KMS-11 (cell line): ENCODE measurements around the gene DLG2.
A peak's percentile ranks its signal among the peaks of the same experiment; 100 is the strongest.

Experiments used
- H2AFZ ChIP-seq: fragments of 200-600 bp; sonication (generic); 2 replicates; pipeline ENCODE4 v1.6.1; 2016; ENCODE audit warnings: antibody characterized with exemption, mixed run types, low read depth
- H3K27ac ChIP-seq: fragments of 200-600 bp; sonication (generic); 2 replicates; pipeline ENCODE4 v1.6.1; 2016; ENCODE audit warnings: mild to moderate bottlenecking, mixed run types
- H3K27me3 ChIP-seq: fragments of 200-600 bp; sonication (generic); 2 replicates; pipeline ENCODE4 v1.6.1; 2017; ENCODE audit warnings: mild to moderate bottlenecking, low read depth, mixed run types, moderate library complexity; ENCODE audit not compliant: insufficient read depth
- H3K36me3 ChIP-seq: fragments of 200-600 bp; sonication (generic); 2 replicates; pipeline ENCODE4 v1.6.1; 2017; ENCODE audit warnings: mild to moderate bottlenecking, mixed run types; ENCODE audit not compliant: insufficient read depth
- H3K4me1 ChIP-seq: fragments of 200-600 bp; sonication (generic); 2 replicates; pipeline ENCODE4 v1.6.1; 2016; ENCODE audit warnings: mild to moderate bottlenecking, low read depth, mixed run types; ENCODE audit not compliant: poor library complexity, severe bottlenecking
- H3K4me2 ChIP-seq: fragments of 200-600 bp; sonication (generic); 2 replicates; pipeline ENCODE4 v1.7.0; 2016; ENCODE audit warnings: mild to moderate bottlenecking, mixed run types
- H3K4me3 ChIP-seq: fragments of 200-600 bp; sonication (generic); IDR thresholded peaks from 2 replicates; pipeline ENCODE4 v1.6.1; 2017; ENCODE audit warnings: low read depth, low read length, mixed read lengths; ENCODE audit not compliant: insufficient read depth
- H3K79me2 ChIP-seq: fragments of 200-600 bp; sonication (generic); 2 replicates; pipeline ENCODE4 v1.6.1; 2016; ENCODE audit warnings: low read depth, mixed run types; ENCODE audit not compliant: insufficient read depth
- H3K9ac ChIP-seq: fragments of 200-600 bp; sonication (generic); 2 replicates; pipeline ENCODE4 v1.6.1; 2016; ENCODE audit warnings: mild to moderate bottlenecking, mixed run types
- H4K20me1 ChIP-seq: fragments of 200-600 bp; sonication (generic); 2 replicates; pipeline ENCODE4 v1.6.1; 2016; ENCODE audit warnings: mild to moderate bottlenecking, mixed run types; ENCODE audit not compliant: insufficient read depth
- TF ChIP-seq, protein P1 (sequence below): fragments of 200-600 bp; sonication (generic); conservative IDR thresholded peaks from 2 replicates; pipeline ENCODE4 v1.6.1; 2017; ENCODE audit warnings: low read depth, mild to moderate bottlenecking, antibody characterized with exemption, low read length, moderate library complexity, mixed read lengths

The DLG2 gene

DNA sequence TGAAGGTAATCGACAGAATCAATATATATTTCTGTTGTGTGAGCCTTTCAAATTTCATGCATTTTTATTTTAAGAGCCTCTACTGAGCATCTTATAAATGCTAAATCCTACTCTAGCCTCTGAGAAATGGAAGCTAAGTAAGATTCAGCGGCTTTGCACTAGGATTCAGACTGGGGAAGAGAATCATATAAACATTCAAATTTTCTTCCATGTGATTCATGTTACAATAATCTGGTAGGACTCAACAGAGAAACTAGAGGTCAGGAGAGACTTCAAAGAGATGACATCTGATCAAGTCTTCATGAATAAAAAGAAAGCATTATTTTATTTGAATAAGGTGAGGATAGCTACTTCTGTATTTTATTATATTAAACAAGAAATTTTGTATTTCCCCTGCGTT, 538.9 kb downstream of the DLG2 start:
- Histone ChIP-seq H3K4me2 (no peak overlapping the region), H3K4me1 (no peaks in the 10 kb centered on the region), H3K27me3 (no peaks in the 10 kb centered on the region), H3K36me3 (no peaks in the 10 kb centered on the region), H3K27ac (no peak overlapping the region), H3K79me2 (no peaks in the 10 kb centered on the region), H2AFZ (no peak overlapping the region), H3K4me3 (no peak overlapping the region), H3K9ac (no peak overlapping the region), H4K20me1 (no peaks in the 10 kb centered on the region)
- TF ChIP-seq, protein P1, sequence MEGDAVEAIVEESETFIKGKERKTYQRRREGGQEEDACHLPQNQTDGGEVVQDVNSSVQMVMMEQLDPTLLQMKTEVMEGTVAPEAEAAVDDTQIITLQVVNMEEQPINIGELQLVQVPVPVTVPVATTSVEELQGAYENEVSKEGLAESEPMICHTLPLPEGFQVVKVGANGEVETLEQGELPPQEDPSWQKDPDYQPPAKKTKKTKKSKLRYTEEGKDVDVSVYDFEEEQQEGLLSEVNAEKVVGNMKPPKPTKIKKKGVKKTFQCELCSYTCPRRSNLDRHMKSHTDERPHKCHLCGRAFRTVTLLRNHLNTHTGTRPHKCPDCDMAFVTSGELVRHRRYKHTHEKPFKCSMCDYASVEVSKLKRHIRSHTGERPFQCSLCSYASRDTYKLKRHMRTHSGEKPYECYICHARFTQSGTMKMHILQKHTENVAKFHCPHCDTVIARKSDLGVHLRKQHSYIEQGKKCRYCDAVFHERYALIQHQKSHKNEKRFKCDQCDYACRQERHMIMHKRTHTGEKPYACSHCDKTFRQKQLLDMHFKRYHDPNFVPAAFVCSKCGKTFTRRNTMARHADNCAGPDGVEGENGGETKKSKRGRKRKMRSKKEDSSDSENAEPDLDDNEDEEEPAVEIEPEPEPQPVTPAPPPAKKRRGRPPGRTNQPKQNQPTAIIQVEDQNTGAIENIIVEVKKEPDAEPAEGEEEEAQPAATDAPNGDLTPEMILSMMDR = no peak

DNA sequence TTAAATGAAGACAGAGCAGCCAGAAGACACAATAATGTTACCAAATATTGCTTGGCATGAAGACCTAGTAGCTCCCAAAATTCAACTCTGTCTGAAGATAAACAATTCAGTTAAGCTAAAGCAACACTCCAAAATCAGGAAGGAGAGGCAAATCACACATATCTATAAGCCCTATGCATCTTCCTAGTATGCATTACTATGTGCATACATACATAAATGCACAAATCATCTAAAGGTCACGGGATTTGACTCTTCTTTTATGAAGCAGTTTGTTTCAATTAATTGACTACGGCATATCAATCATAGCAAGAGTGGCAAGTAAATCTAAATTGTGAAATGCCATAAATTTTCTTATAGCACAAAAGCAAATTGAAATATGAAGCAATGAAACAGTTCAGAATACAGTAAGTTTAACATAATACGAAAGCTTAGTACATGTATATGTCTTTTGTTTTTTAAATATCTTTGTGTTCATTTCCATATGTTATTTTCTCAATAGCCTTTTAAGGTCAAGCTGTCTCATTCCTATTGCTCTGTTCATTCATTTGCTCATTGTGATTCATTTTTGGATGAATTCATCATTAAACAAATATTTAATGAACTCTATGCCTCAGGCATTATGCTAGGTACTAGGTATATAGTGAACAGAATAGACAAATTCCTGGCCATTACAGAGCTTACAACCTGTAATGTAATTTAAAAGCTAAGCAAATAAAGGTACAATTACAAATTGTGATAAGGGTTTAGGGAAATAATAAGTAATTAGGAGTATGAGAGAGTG, 540.5 kb downstream of the DLG2 start:
- no peaks in the 10 kb centered on the region for H3K27me3 ChIP-seq
- no peak overlapping the region for H3K4me2 ChIP-seq
- no peaks in the 10 kb centered on the region for H3K79me2 ChIP-seq
- no peaks in the 10 kb centered on the region for H3K36me3 ChIP-seq
- TF ChIP-seq, protein P1 = no peak
- H3K9ac ChIP-seq = no peak overlapping the region
- H2AFZ ChIP-seq = no peak overlapping the region
- no peak overlapping the region for H3K27ac ChIP-seq
- H4K20me1 ChIP-seq = no peaks in the 10 kb centered on the region
- H3K4me3 ChIP-seq = no peak overlapping the region
- no peaks in the 10 kb centered on the region for H3K4me1 ChIP-seq

DNA sequence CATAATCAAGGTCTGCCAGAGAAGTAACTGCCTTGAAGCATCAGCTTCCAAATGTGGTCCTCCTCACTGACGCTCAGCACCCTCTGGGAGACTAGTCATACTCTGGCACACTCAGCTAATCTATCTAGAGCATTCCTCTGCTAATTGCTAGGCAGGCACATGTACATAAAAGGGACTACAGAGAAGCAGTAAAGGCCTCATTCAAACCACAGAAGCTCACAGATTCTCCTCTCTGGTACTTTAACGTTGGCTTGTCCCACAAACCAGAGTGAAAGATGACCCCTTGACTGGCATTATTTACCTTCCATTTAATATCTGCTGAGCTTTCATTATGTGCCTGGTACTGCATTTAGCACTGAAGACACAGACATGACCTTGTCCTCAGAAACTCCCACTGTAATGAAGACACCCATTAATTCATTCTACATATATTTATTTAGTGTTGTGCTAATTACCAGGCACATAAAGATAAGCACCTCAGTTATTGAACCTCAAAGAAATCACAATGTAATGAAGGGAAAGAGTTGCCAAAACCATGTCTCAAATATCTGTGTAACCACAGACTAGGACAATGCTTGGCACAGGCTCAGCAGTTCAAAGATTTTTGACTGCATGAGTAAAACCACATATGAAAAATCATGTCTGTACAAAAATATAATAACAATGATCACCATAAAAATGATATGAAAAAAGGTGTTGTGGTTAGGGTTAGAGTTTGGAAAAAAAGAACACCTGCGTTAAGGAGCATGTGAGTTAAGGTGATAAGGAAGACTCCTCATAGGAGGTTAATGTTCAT, 550.4 kb downstream of the DLG2 start:
- TF ChIP-seq, protein P1 = no peak
- no peaks in the 10 kb centered on the region for H3K36me3 ChIP-seq
- H3K4me3 ChIP-seq = no peak overlapping the region
- peak overlapping the region; percentile 85 for H3K4me2 ChIP-seq
- H3K27ac ChIP-seq = peak overlapping the region; percentile 59
- H3K4me1 ChIP-seq = peaks cover 46% of the 10 kb centered on the region
- no peaks in the 10 kb centered on the region for H3K79me2 ChIP-seq
- H2AFZ ChIP-seq = peak overlapping the region; percentile 9; the same call in 1 of the 2 replicates
- H3K9ac ChIP-seq = peak overlapping the region; percentile 1; the same call in 1 of the 2 replicates
- H3K27me3 ChIP-seq = no peaks in the 10 kb centered on the region
- H4K20me1 ChIP-seq = no peaks in the 10 kb centered on the region; the same call in 1 of the 2 replicates

DNA sequence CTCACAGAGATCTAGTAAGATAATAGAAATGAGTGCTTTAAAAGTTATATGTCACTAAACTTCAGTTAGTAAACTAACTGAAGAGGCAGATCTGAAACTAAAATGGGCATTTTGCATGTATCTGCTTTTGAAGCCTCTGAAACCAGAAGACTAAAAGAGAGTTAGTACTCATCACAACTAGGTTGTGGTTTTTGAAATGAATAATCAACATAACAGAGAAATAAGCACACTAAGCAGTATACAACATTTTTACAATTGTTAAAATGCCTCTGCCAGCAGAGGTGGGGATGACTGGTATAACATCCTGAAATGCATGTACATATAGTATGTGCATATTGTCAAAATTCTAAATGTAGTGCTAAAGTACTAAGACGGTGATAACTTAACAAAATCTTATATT, 564.5 kb downstream of the DLG2 start:
- no peaks in the 10 kb centered on the region for H3K79me2 ChIP-seq
- peaks cover 62% of the 10 kb centered on the region for H3K4me1 ChIP-seq
- no peak overlapping the region for H3K4me3 ChIP-seq
- peak overlapping the region; percentile 49 for H3K27ac ChIP-seq
- H3K36me3 ChIP-seq = no peaks in the 10 kb centered on the region
- H3K27me3 ChIP-seq = no peaks in the 10 kb centered on the region
- no peaks in the 10 kb centered on the region for H4K20me1 ChIP-seq
- TF ChIP-seq, protein P1 = no peak
- H3K4me2 ChIP-seq = peak overlapping the region; percentile 36
- H3K9ac ChIP-seq = no peak overlapping the region
- H2AFZ ChIP-seq = 0 out of 2 replicates have a peak overlapping the region, but pooled peaks have one; percentile 0
